ENCODE results near the gene ARSG.
A peak's percentile ranks its signal among the peaks of the same experiment; 100 is the strongest.
"Not testable (repeated sequence)": the region's sequence is repeated elsewhere in the genome, so short reads cannot be mapped to it uniquely, and the experiment has no call there.

The ARSG gene

DNA sequence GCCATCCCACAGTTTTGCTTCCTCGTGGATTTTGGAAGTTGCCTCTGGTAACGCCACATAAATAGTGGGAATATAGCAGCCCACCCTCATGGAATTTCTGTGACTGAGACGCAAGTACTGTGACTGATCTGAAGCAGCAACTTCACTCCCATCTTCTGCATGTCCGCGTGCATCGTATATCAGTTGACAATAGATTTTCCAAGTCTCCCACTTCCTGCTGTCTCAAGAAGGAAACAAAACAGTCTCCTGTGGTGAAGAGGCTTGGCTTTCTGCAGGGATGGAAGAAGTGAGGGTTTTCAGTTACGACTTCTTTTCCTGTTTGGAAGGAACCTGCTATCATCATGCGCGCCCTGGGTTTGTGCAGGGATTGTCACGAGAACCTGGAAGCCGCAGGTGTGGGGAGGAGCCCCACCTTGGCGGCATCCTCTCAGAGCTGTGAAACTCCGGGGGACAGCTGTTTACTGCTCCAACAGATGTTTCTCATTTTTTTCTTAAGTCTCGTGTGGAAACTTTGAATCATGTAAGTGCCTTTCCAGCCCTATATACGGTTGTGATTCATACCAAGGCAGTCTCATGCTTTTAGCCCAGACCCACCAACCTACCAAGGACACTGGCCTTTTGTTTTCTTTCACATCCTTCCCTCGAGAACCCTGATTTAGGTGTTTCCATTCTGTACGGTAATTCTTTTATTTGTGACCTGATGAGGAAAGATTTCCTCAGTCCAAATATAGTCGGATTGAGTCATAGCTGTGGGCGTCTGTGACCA lies 108.5 kb downstream of the ARSG start:
- no peak for DNase-seq

DNA sequence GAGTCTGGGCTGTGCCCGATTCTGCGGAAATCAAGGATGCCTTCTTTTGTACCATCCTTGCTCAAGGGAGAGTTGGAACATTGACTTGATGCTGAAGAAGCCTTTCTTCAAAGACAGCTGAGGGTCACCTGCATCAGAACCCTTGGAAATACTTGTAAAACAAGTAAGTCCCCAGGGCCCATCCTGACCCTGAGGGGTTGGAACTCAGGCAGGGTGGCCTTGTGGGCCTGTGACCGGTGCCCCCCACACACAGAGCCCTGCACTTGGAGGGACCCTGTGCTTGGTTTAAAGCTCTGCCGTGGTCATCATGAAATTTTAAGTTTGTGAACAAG lies 109.1 kb downstream of the ARSG start:
- no peak for DNase-seq

DNA sequence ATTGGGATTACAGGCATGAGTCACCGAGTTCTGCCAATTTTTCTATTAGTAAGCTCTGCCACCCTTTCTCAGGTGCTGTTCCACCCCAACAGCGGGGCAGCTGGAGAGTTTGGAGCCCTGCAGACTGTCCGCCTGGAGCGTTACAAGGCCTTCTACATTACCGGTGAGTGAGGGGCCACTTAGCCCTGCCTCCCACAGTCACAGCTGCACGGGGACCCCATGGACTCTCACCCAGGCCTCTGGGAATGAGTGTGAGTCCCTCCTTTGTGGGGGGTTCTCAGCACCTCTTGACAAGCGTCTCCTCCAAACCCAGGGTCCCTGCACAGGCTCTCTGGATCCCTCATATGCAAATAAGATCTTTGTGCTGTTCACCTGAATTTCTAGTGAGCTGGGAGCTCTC lies 110.0 kb downstream of the ARSG start:
- no peak for DNase-seq

DNA sequence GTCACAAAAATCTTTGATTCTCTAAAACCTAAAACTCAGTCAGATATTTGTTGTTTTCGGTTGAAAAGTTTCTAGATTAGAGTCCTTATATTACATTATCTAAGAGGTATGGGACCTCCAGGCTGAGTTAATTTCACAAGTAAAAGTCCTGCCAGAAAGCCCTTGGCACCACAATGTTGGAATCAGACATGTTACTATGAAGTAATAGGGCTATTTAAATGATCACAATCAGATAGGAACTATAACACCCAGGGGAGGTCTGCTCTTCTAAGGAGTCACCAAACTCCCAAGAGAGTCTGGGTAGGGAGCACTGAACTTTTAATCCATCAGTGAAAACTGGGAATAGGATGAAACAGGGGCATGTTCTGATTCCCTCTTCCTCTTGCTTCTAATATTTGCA lies 111.8 kb downstream of the ARSG start:
- no peak for DNase-seq

DNA sequence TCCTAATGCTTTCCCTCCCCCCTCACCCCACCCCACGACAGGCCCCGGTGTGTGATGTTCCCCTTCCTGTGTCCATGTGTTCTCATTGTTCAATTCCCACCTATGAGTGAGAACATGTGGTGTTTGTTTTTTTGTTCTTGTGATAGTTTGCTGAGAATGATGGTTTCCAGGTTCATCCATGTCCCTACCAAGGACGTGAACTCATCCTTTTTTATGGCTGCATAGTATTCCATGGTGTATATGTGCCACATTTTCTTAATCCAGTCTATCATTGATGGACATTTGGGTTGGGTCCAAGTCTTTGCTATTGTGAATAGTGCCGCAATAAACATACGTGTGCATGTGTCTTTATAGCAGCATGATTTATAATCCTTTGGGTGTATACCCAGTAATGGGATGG lies 112.5 kb downstream of the ARSG start:
- DNase-seq = not testable (repeated sequence)

DNA sequence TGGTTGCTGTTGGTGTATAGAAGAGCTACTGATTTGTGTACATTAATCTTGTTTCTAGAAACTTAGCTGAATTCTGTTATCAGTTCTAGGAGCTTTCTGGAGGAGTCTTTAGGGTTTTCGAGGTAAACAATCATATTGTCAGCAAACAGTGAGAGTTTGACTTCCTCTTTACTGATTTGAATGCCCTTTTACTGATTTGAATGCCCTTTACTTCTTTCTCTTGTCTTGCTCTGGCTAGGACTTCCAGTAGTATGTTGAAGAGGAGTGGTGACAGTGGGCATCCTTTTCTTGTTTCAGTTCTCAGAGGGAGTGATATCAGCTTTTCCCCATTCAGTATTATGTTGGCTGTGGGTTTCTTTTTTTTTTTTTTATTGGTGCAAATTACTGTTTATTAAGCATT lies 116.4 kb downstream of the ARSG start:
- DNase-seq = not testable (repeated sequence)

DNA sequence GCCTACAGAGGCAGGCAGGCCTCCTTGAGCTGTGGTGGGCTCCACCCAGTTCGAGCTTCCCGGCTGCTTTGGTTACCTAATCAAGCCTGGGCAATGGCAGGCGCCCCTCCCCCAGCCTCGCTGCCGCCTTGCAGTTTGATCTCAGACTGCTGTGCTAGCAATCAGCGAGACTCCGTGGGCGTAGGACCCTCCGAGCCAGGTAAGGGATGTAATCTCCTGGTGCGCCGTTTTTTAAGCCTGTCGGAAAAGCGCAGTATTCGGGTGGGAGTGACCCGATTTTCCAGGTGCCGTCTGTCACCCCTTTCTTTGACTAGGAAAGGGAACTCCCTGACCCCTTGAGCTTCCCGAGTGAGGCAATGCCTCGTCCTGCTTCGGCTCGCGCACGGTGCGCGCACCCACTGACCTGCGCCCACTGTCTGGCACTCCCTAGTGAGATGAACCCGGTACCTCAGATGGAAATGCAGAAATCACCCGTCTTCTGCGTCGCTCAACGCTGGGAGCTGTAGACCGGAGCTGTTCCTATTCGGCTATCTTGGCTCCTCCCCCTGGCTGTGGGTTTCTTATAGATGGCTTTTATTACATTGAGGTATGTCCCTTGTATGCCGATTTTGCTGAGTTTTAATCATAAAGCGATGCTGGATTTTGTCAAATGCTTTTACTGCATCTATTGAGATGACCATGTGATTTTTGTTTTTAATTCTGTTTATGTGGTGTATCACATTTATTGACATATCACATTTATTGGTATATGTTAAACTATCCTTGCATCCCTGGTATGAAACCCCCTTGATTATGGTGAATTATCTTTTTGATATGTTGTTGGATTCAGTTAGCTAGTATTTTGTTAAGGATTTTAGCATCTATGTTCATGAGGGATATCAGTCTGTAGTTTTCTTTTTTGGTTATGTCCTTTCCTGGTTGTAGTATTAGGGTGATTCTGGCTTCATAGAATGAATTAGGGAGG lies 122.6 kb downstream of the ARSG start:
- DNase-seq = not testable (repeated sequence)

DNA sequence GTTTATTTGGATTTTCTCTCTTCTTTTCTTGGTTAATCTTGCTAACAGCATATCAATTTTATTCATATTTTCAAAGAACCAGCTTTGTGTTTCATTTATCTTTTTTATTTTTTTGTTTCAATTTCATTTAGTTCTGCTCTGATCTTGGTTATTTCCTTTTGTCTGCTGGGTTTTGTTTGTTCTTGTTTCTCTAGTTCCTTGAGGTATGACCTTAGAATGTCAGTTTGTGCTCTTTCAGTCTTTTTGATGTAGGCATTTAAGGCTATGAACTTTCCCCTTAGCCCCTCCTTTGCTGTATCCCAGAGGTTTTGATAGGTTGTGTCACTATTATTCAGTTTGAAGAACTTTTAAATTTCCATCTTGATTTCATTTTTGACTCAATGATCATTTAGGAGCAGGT lies 123.6 kb downstream of the ARSG start:
- not testable (repeated sequence) for DNase-seq

DNA sequence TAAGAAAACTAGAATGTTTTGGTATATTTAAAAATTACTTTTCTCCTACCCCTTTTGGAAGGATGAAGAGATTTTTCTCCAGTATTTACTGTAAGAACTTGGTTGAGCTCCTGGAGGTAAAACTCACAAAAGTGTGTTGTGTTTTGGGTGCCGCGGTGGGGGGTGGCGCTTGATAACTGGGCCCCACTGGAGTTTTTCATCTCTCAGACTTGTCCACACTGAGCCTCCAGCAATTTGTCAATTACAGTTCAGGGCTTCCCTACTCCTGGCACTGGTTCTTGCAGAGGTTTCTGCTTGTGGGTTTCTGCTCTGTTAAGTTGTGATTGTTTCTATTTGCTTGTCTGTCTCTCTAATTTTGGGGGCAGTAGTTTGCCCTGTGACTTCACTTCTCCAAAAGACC lies 126.0 kb downstream of the ARSG start:
- no peak for DNase-seq

DNA sequence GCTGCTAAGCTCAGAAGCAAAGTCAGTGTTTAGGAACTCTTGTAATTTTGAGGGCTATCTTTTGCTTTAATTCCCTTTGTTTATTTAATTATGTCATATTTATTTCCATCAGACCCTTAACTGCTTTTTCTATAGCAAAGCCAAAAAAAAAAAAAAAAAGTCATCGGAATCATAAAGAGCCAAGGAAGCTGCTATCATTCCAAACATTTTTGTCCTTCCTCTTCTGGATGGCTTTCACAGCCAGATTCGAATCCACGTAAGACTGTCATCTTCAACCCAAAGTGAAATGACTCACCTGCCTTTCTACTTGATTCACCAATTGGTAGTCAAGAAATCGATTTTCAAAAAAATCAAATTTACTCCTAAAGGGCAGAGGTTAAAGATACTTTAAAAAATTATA lies 127.6 kb downstream of the ARSG start:
- no peak for DNase-seq

DNA sequence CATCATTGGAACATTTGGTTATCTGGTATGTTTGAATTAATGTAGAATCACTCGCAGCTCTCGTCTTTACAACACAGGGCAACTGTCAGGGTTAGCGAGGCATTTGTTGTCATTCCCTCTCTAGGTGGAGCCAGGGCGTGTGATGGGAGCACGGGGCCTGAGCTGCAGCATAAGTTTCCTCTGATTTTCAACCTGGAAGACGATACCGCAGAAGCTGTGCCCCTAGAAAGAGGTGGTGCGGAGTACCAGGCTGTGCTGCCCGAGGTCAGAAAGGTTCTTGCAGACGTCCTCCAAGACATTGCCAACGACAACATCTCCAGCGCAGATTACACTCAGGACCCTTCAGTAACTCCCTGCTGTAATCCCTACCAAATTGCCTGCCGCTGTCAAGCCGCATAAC lies 128.8 kb downstream of the ARSG start:
- no peak for DNase-seq

DNA sequence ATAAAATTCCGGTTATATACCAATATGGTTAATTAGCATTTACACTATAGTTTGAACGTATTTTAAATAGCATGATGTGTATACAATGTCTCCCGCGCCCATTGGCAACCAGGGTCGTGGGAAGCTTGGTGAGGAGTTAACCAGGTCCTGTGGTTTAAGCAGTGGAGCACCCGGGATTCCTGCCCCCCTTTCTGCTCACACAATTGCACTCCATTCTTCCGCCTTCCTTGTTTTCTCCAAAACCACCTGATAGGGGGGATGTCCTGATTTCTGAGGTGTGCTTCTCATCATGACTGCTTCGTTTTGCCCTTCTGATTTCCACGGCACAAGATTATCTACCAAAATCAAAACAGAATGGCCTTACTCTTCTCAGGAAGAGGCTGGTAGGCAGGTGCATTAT lies 130.2 kb downstream of the ARSG start:
- DNase-seq = no peak

DNA sequence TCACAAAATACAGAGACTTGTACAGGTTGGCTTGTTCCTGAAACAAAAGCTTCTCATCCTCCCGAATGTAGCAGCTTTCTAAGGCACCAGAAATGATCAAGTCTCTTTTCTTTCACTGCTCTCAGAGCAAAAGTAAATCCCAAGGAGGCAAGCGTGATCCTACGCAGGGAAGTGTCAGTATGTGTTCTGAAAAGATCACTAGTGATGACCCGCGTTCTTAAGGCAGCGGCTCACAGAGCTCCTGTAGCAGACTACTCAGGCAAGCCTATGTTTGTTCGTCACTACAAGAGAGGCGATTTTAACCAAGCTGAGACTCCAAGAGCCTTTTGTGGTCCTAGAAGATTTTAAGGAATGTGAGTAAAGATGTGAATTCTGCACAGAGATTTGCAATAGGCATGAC lies 131.5 kb downstream of the ARSG start:
- DNase-seq = no peak

DNA sequence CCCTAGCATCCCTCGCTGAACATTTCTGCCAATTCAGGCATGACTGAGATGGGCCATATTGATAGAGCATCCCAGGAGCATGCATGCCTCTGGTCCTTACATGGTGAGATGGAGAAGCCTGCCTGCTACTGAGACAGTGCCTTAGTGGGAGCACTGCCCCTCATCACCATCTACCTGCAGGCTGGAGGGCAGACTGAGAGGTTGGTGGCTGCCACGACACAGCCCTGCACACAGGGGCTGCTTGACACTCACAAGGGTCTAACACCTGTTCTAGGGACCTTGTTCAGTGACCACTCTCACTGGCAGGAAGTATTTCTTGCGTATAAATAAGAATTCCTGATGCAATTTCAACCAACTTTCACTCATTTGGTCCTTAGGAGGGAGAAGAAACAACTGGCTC lies 132.0 kb downstream of the ARSG start:
- DNase-seq = no peak

DNA sequence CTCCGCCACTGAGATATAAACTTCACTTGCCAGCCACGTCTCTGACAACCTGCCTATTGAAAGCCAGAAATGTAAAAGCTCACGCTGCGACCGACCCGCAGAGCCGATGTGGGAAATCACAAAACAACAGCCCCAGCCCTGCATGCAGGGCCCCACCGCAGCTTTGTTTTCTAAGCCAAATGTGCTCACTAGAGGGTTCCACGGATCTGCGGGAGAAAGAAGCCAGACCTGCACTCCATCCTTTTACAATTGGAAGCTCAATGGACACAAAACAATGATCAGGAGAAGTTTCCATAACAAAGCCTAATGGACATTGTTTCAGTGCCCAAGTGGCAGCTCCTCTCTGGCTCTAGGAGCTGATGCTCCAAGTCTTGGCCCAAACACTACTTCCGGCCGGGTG lies 132.9 kb downstream of the ARSG start:
- no peak for DNase-seq

DNA sequence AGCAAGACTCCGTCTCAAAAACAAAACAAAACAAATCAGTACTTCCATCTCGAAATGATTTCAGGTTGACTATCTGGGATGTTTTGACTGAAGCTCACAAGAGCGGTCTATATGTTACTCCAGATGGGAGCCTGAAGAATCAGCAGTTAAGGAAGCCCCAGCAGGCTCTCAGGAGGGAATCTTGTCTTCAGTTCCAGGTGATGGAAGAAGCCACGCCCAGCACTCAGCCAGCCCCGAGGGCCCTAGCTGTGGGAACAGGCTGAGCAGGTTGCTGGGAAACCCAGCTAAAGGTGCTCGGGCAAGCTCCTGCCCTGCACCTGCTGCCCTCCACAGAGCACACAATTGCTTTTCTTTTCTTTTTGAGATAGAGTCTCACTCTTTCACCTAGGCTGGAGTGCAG lies 133.6 kb downstream of the ARSG start:
- DNase-seq = peak; percentile 70

DNA sequence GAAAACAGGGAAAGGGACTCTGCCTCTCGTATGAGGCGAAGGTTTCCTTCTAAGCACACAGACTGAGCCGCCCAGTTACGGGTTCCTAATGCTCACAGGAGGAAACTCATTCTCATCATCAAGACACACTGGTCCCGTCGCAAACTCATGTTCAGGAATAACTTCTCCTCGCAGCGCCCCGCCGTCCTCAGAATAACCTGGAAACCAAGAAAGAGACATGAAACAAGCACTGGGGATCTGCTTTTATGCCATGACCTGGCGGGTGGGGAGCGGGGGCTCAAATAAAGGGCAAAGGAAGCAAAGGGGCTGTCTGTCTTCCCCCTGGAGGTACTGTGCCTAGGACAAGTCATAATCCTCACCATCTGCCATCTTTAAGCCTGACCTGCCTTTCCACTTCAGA lies 134.7 kb downstream of the ARSG start:
- no peak for DNase-seq

DNA sequence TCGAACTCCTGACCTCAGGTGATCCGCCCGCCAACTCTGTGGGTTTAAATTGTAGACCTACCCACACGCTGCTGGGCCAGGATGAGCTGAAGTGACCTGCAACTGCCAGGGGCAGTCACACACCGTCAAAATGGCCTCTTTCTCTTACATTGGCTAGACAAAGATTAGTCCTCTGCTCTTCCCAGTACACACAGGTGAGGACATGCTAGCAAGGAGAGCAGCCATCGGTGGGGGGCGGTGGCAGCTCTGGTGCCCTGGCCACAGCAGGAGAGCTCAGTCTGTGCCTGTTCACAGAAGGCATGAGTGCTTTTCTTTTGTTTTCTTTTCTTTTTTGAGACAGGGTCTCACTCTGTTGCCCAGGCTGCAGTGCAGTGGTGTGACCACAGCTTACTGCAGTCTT lies 136.3 kb downstream of the ARSG start:
- no peak for DNase-seq

DNA sequence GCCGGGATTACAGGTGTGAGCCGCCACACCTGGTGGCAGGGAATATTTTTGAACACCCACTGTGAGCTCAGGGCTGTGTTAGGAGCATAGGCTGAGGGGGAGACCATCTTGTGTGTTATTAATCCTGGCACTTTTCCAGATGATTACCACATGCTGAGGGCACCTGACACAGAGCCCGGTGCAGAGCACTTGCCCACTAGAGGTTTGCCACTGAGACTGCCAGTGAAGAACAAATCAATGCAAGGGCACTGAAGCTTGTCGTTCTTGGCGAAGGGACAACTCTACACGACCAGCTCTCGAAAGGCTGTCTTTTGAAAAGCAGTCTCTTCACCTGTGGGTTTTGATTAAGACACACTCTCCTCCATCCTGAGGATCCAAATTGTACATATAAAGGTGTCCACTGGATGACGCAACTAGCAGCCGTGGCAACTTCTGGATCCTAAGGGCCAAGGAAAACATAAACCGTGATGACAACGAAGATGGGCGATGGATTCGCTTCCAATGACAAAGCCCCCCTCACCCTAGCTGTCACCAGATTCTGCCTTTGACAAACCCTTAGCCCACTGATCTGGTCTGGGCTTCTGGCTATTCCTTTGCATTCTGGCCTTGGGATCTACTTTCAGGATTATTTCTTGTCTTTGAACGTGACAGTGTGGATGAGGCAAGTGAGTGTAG lies 137.3 kb downstream of the ARSG start:
- DNase-seq = peak; percentile 46

DNA sequence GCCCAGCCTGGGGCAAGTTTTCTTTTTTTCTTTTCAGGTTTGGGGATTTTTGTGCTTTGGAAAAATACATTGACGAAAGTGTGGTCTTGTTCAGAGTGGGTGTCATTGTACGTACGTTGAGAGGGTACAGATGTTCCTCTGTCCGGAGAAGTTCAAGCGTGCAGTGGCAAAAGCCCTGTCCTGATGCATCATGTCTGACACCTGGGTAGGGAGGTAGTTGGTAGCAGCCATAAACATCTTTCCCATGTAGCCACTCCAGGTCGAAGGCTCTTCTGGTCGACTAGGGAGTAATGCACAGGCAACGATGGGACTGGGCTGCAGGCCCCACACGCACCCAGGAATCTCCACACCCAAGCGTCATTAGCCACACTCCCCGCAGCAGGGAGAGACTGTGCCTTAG lies 138.6 kb downstream of the ARSG start:
- DNase-seq = no peak

DNA sequence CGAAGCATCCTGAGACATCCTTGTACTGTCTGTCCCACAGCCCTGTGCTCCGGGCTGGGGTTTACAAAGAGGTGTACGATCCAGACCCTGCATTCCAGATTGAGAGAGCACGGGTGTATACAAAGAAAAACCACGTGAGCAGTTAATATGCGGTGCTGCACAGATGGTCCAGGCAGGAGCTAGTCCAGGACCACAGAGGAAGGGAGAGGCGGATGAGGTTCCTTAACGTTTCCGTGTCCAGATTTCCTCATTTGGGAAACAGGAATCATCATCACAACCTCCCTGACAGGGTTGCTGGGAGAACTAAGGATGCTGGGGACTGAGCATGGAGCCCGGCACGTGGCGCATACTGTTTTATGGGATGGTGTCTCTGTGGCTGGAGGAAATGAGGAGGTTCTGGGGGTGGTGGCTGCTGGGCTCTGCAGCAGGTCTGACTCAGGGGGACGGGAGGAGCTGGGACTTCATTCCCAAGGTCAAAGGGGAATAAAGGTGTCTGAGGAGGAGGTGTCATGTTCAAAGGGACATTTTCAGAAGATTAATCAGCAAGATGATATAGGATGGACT lies 139.8 kb downstream of the ARSG start:
- DNase-seq = no peak

DNA sequence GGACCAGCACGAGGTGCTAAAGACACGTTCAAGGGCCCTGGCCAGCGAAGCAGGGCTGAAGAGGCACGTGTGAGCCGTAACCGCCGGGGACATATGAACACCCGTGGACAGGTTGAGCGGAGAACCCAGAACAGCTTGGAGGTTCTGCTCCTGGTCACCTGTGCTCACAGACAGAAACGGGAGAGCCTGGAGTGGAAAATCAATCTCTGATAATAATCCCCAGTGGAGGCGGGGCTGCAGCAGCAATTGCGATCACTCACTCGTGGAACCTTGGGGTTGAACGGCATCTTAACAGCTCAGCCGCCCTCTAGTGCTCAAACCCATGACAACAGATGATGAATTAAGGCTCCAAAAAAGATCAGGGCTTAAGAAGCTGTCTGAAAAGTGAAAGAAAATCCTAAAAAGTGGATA lies 140.4 kb downstream of the ARSG start:
- DNase-seq = no peak

DNA sequence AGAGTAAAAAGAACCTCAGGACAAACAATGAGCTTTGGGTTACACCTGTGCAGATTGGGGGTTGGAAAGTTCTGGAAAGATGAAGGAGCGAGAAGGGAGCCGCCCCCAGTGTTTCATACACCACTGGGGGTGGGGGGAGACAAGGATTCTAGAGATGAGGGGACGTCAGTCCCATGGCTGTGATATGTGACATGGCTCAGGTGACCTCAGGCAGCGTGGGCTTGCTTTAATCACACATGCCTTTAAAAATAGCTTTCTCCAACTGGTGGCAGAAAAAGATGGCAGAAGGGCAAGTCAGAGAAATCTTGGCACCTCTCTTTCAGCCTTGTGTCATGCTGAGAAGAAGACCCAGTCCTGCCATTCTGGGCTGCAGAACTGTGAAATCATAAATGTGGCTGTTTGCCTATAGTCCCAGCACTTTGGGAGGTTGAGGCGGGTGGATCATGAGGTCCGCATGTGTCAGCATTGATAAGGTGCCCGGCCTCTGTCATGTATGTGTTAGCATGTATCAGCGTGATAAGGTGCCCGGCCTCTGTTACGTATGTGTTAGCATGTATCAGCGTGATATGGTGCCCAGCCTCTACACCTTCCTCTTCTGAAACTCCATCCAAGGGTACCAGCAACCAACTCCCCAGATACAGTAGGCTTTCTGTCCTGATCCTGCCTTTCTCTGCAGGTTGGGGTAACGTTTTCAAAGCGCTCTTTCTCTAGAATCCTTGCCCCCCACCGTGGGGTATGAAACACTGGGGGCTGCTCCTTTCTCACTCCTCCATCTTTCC lies 141.0 kb downstream of the ARSG start:
- no peak for DNase-seq
